ENCODE results near the gene CCDC85C. TPM values are rescaled to one million over a fixed set of nuclear protein-coding genes. Genes with fewer than 3 reads are reported as not detected.
"Not testable (repeated sequence)": the region's sequence is repeated elsewhere in the genome, so short reads cannot be mapped to it uniquely, and the experiment has no call there.

CCDC85C gene
- total RNA-seq, 6 donors from 2014 or later, result 5.2 to 31.0 (median 20.4) TPM

DNA sequence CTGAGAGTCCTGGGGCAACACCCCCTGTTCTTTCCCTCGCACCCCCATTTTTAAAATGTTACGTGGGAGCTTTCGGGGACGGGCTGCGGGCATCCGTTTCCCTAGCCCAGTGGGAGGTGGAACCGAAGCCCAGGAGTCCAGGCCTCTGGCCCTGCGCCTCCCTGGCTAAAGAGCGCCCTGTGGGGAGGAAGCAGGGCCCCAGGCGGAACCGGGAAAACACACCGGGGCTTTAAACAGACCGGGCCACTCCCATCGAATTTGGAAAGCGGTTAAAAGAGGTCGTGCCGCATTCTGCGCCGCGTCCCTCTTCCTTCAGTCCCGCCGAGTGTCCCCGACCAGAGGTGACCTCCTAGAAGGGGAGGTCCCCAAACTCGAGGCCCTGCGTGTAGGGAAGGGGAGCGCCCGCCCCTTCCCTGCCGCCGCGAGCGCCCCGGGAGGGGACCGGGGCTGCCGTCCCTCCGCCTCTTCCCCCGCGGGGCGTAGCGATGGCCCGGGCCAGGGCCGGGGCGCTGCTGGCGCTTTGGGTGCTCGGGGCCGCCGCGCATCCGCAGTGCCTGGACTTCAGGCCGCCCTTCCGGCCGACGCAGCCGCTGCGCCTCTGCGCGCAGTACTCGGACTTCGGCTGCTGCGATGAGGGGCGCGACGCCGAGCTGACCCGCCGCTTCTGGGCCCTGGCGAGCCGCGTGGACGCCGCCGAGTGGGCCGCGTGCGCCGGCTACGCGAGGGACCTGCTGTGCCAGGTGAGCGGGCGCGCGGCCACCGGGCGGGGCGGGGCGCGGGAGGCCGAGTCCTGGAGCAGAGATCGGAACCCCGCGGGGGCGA lies 40.9 kb upstream of the CCDC85C start, which contains the start of gene HHIPL1:
TSS of gene HHIPL1 (plus strand) at position 407 of the 822 bp plus-strand sequence. CDS start at position 486, 79 bp downstream.
- H3K4me3 ChIP-seq, result peak within 1 kb of the TSS; percentile 19 to 57 (median 50)
- WGBS, 2 donors, result 12 to 25% methylated on average over 23 to 52 of the region's 91 CpGs
- peaks cover 6 to 16% (median 11%) of the 10 kb centered on the region in 4 donors for H3K4me1 ChIP-seq
- H3K36me3 ChIP-seq, result no peaks in the 10 kb centered on the region
- DNase-seq (peak in 1 of 2 donors; percentile 89), ATAC-seq (ENCODE audit: low FRiP score in 2 of 2) (peak in 1 of 2 donors; percentile 77)
- TF ChIP-seq POLR2AphosphoS5 (IDR thresholded peaks at IDR 0.05), result no peak
- TF ChIP-seq POLR2A (IDR thresholded peaks at IDR 0.05), result no peak
- TF ChIP-seq EP300 (IDR thresholded peaks at IDR 0.05), result no peak
- TF ChIP-seq, protein P1, sequence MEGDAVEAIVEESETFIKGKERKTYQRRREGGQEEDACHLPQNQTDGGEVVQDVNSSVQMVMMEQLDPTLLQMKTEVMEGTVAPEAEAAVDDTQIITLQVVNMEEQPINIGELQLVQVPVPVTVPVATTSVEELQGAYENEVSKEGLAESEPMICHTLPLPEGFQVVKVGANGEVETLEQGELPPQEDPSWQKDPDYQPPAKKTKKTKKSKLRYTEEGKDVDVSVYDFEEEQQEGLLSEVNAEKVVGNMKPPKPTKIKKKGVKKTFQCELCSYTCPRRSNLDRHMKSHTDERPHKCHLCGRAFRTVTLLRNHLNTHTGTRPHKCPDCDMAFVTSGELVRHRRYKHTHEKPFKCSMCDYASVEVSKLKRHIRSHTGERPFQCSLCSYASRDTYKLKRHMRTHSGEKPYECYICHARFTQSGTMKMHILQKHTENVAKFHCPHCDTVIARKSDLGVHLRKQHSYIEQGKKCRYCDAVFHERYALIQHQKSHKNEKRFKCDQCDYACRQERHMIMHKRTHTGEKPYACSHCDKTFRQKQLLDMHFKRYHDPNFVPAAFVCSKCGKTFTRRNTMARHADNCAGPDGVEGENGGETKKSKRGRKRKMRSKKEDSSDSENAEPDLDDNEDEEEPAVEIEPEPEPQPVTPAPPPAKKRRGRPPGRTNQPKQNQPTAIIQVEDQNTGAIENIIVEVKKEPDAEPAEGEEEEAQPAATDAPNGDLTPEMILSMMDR (IDR thresholded peaks at IDR 0.05), result peak in 2 of 6 experiments; percentile 22 to 34
- H3K27ac ChIP-seq, result no peak within 1 kb of the TSS
- peaks cover 0 to 6% (median 3%) of the 10 kb centered on the region in 4 donors for H3K27me3 ChIP-seq
- no peaks in the 10 kb centered on the region for H3K9me3 ChIP-seq

DNA sequence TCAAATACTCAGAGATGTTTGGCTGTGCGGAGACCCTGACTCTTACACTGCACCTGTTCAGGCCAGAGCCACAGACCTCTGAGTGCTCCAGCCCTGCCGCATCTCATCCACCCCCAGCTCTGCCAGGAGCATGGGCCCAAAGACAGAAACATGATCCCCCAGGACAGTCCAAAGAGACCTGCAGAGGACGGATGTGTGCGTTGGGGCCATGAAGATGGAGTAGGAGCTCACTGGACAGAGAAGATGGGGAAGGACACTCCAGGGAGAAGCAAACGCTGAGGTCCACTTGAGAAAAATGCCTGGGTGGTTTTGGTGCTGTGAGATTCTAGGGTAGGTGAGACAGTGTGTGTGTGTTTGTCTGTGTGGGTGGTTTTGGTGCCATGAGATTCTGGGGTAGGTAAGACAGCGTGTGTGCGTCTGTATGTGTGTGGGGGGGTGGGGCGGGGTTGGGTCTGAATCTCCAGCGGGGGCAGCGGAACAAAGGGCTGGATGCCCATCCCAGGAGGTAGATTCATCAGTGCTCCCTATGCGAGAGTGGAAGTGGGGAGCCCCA lies 40.1 kb upstream of the CCDC85C start:
- ATAC-seq (ENCODE audit: low FRiP score in 2 of 2) (no peak), DNase-seq (no peak)
- Histone ChIP-seq H3K27ac (no peak overlapping the region), H3K4me1 (peaks cover 6 to 16% (median 11%) of the 10 kb centered on the region in 4 donors), H3K9me3 (no peaks in the 10 kb centered on the region), H3K4me3 (no peak overlapping the region), H3K36me3 (no peaks in the 10 kb centered on the region), H3K27me3 (peaks cover 0 to 6% (median 3%) of the 10 kb centered on the region in 4 donors)
- TF ChIP-seq POLR2A (IDR thresholded peaks at IDR 0.05) (no peak), EP300 (IDR thresholded peaks at IDR 0.05) (no peak), POLR2AphosphoS5 (IDR thresholded peaks at IDR 0.05) (no peak)
- TF ChIP-seq, protein P1 (IDR thresholded peaks at IDR 0.05), result no peak
- 90 to 92% methylated on average over 11 of the region's 11 CpGs for WGBS, 2 donors

DNA sequence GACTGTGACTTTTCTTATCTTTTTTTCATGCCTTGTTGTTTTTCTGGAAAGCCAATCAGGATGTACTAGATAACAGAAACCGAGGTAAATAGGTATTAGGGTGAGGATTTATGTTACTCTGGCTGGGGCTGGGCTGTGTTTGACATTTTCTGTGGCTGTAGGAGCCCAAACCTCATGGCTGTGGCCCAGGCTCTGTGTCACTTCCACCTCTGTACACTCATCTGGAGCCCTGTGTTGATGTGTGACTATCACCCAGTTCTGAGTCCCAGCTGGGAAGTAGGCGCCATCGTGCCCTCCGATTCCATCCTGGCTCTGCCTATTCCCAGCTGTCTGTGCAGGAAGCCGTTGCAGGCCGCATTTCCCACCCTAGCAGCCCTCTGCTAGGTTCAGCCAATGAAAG lies 39.3 kb upstream of the CCDC85C start:
- DNase-seq (no peak), ATAC-seq (ENCODE audit: low FRiP score in 2 of 2) (no peak)
- 58 to 72% methylated on average over 3 to 6 of the region's 6 CpGs for WGBS, 2 donors

GRCh38 chr14:99642771-99643170 lies 38.8 kb upstream of the CCDC85C start:
- DNase-seq; H3K9me3 ChIP-seq; ATAC-seq (ENCODE audit: low FRiP score in 2 of 2); H3K36me3 ChIP-seq; H3K4me3 ChIP-seq; H3K27ac ChIP-seq; H3K27me3 ChIP-seq: not testable (repeated sequence)
- H3K4me1 ChIP-seq, result peaks cover 6 to 16% (median 11%) of the 10 kb centered on the region in 4 donors
- 92 to 96% methylated on average over 5 of the region's 5 CpGs for WGBS, 2 donors

More for the DNA sequence above, 39.3 kb upstream of the CCDC85C start:
- H3K4me1 ChIP-seq, result peaks cover 6 to 16% (median 11%) of the 10 kb centered on the region in 4 donors
- H3K27ac ChIP-seq, result no peak overlapping the region
- H3K27me3 ChIP-seq, result peaks cover 0 to 6% (median 3%) of the 10 kb centered on the region in 4 donors
- no peak overlapping the region for H3K4me3 ChIP-seq
- H3K9me3 ChIP-seq, result no peaks in the 10 kb centered on the region
- TF ChIP-seq POLR2AphosphoS5 (IDR thresholded peaks at IDR 0.05) (no peak), POLR2A (IDR thresholded peaks at IDR 0.05) (no peak), EP300 (IDR thresholded peaks at IDR 0.05) (no peak)
- TF ChIP-seq, protein P1 (IDR thresholded peaks at IDR 0.05), result no peak
- no peaks in the 10 kb centered on the region for H3K36me3 ChIP-seq

DNA sequence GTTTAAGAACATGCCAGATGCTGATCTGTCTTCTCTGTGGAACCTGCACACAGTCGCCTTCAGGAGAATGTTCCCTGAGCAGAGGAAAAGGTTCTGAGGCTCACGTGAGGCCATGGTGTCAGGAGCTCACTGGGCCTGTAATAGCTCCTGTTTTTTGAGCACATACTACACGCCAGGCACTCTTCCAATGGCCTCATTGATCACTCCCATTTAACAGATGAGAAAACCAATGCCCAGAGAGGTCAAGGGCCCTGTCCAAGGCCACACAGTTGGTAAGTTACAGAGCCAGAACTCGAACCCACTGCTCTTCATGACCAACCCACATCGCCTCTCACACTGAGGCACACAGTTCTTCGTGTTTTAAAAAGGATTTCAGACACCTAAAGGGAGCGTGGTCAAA lies 33.6 kb upstream of the CCDC85C start:
- ATAC-seq (ENCODE audit: low FRiP score in 2 of 2) (no peak), DNase-seq (no peak)
- TF ChIP-seq POLR2AphosphoS5 (IDR thresholded peaks at IDR 0.05) (no peak), EP300 (IDR thresholded peaks at IDR 0.05) (no peak), POLR2A (IDR thresholded peaks at IDR 0.05) (no peak)
- TF ChIP-seq, protein P1 (IDR thresholded peaks at IDR 0.05), result no peak
- 87 to 89% methylated on average over 7 of the region's 7 CpGs for WGBS, 2 donors
- Histone ChIP-seq H3K9me3 (no peaks in the 10 kb centered on the region), H3K4me3 (no peak overlapping the region), H3K4me1 (no peaks in the 10 kb centered on the region), H3K27me3 (no peaks in the 10 kb centered on the region), H3K36me3 (no peaks in the 10 kb centered on the region), H3K27ac (no peak overlapping the region)
